RCC 7860 (cell line): Measurements from ENCODE around the gene PTPN14.

Experiments
- DNase-seq: peaks from one replicate; pipeline ENCODE4 v3.0.0-alpha.2; 2015; ENCODE audit warnings: low spot score
- FAIRE-seq: peaks from 2 replicates; lab custom pipeline; 2012; peaks lifted over from hg19 to GRCh38; lab: Jason Lieb, UNC

PTPN14 gene

GRCh38 chr1:214439352-214440119 is 111.9 kb downstream of the PTPN14 start:
- DNase-seq (peak; percentile 41), FAIRE-seq (no peak)

- FAIRE-seq: peak; percentile 34
- no peak for DNase-seq
Measured at GRCh38 chr1:214438530-214438929, 112.9 kb downstream of the PTPN14 start.

GRCh38 chr1:214438075-214438474 is 113.3 kb downstream of the PTPN14 start:
- no peak for FAIRE-seq
- no peak for DNase-seq

GRCh38 chr1:214435867-214436266 is 115.5 kb downstream of the PTPN14 start:
- FAIRE-seq (no peak), DNase-seq (no peak)

GRCh38 chr1:214432245-214432644 is 119.2 kb downstream of the PTPN14 start:
- no peak for DNase-seq
- no peak for FAIRE-seq

DNA sequence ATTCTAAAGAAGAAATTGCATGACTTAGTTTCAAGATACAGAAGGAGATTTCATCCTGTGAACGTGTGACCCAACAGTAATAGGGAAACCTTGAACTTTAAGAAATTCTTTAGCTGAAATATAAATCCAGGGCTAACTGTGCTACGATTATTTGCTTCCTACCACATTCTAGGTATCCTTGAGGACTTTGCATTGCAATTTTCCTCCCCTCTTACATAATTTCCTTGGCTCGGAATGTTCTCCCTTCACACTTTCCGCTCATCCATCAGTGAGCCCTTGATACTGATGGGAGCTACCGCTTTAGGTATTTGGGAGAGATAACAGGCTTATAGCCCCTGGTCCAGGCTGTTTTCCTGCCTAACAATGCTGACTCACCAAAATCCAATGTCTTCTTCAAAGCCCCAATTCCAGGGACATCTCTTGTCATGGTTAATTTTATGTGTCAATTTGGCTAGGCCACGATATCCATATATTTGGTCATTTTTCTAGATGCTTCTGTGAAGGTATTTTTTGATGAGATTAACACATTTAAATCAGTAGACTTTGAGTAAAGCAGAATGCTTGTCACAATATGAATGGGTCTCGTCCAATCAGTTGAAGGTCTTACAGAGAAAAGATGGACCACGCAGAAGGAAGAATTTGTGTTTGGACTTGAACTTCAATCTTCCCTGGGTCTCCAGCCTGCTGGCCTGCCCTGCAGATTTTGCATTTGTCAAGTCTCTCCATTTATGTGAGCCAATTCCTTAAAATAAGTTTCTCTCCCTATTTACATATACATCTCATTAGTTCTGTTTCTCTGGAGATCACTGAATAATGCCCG is 121.2 kb downstream of the PTPN14 start:
- FAIRE-seq (no peak), DNase-seq (no peak)

DNA sequence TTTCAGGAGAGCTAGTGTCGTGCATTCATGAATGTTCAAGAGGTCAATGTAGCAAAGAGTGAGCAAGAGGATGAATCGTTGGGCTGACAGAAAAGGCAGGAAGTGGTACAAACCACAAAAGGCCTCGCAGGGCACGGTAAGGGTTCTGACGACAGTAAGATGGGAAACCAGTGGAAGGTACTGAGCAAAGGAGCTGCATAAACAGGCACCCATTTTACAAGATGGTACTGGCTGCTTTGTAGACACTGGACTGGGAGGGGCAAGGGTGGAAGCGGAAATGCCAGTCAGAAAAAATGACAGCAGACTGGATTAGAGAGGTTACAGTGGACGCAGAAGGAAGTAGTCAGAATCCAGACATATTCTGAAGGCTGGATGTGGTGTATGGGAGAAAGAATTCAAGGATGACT is 123.5 kb downstream of the PTPN14 start:
- FAIRE-seq (peak; percentile 99), DNase-seq (peak; percentile 100)

DNA sequence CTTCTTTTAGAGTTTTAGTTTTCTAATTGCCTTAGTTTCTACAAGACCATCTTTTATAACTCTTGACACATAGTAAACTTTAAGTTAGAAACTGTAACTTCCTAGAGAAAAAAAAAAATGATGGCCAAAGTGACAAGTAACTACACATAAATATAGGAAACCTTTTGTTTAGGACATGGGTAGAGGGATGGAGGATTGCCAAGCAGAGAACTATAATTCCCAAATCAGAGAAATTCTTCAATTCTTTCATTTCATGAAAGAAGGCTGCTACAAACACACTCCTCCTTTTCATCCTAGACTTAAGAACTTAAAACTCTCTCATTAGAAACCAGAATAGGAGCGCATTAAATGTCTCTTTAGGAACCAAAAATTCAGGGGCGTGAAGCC is 125.0 kb downstream of the PTPN14 start:
- FAIRE-seq (no peak), DNase-seq (no peak)

DNA sequence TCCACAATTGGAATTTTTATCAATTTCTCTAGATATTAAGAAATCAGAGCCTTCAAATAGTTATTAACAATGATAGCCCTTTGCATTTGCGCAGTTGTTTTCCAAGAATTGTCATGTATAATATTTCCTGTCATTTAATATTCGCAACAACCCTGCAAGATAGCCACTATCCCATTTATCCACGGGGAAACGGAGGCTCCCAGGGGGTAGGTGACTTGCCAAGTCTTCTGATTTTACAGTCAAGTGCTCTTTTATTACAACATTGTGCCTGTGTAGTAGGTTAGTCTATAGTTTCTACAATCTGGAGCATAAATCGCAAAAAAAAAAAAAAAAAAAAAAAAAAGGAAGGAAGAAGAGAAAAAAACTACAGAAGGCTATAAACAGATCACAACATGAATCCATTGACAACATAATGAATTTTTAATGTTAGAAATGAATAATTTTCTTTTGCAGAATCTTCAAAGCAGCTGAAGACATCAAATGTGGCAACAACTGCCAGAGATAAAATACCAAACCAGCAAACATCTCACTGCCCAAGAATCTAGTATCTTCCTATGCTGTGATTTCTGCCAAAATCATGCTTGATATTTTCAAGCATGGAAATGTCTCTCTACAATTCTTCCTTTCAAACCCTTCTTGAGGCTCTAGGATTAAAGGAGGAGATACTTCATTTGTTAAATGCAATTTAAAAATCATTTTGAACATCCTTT is 125.5 kb downstream of the PTPN14 start:
- FAIRE-seq (no peak), DNase-seq (no peak)

- no peak for DNase-seq
- no peak for FAIRE-seq
Measured at GRCh38 chr1:214425101-214425500, 126.3 kb downstream of the PTPN14 start.

- DNase-seq: no peak
- FAIRE-seq: no peak
Measured at GRCh38 chr1:214423045-214423444, 128.4 kb downstream of the PTPN14 start.

DNA sequence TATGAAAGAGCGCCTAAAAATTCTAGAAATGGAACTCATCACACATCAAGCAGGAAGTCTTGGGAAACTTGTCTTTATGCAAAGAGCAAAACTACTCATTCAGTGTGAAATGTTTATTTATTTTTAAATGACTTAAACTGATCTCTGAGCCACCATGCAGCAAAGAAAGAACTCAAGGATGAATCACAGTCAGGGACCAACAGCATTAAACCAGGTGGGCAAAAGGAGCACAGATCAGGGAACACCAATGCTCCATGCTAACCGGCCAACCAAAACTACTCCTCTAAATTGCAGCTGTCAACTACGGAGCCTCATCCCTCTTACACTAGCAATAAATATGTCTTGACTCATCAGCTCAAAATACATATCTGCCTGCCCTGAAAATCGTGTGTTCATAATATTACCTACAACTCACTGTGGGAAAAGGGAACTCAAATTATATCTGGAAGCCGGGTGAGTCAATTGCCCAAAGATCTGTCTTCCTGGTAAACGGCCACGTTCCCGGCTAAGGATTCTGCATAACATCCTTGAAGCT is 129.2 kb downstream of the PTPN14 start:
- DNase-seq (peak; percentile 75), FAIRE-seq (peak; percentile 76)

GRCh38 chr1:214420833-214421232 is 130.6 kb downstream of the PTPN14 start:
- FAIRE-seq (no peak), DNase-seq (no peak)

GRCh38 chr1:214420341-214420740 is 131.1 kb downstream of the PTPN14 start:
- FAIRE-seq (no peak), DNase-seq (no peak)

DNA sequence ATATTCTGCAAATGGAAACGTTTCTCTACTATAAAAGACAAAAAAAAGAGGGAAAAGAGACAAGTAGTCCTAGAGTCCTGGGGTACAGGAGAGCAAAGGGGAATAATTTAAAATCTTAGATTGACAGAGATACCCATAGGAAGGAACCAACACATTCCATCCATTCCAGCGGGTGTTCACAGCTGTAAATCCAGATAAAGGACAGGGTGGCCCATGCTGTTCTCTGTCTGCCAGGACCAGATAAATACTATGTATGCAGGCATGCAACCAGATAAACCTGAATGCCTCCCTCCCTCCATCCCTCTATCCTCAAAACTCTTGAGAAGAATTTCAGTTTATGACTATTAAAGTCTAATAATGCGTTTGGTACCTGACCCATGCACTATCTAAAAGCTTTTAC is 131.8 kb downstream of the PTPN14 start:
- no peak for FAIRE-seq
- no peak for DNase-seq

DNA sequence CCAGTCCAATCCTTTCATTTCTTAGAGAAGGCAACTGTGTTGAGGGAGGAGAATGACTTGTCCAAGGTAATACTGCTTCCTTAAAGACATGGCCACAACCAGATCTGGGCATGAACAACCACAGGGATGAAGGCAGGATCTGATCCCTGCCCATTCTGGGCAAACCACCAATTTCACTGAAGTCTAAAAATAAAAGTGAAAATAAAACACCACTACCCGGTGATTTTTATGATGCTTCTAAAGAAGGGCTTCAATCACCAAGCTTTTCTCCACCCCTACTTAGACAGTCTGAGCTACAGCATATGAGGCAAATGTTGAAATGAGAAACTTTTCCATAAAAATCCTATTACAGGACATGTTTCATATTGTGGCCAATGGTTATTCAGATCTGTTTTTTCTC is 133.0 kb downstream of the PTPN14 start:
- DNase-seq: no peak
- peak; percentile 39 for FAIRE-seq

DNA sequence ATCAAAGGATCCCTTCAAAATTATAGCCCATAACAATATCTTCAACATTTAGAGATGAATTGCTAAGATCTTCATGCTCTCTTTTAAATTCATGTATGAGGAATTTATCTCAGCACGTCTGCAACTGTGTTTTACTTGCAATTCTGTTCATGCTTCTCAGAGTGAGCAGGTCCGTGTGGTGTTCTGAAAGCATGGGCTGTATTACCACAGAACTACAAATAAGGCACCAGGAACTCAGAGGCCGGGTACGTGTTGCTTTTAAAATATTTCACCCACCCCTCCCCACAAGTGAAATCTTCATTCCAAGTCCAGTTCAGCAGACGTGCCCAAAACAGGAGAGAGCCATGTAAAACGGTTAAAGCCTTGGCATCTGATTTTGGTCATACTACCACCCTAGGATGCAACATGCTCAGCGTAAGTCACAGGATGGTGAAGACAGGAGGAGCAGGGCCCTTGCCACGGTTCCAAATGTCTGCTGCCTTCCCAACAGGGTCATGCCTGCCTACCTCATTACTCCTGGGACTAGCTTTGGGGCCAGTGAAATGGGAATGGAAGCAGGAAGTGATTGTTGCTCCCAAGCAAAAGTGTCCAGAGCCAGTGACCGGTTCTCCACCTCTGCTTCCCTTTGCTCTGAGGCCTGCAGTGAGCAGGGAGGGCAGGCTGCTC is 133.7 kb downstream of the PTPN14 start:
- no peak for DNase-seq
- no peak for FAIRE-seq

DNA sequence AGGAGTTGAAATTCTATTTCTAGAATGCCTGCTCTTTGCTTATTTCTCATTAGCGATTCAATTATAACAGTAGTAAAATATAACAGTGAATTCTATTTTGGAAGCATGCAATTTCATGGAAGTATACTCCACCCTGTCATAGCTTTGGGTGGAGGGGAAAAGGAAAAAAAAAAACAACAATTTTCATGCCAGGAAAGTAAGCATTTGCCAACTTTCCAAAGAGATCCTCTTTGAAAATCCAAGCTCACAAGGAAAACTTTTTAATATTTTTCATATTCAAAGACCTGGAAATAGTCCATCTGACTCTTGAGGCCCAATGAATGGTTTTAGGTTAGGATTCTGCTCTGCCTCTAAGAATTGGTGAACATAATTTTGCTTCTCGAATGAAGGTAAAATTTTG is 134.5 kb downstream of the PTPN14 start:
- FAIRE-seq (no peak), DNase-seq (no peak)

- DNase-seq: peak; percentile 56
- peak; percentile 78 for FAIRE-seq
Measured at GRCh38 chr1:214416417-214416816, 135.0 kb downstream of the PTPN14 start.

DNA sequence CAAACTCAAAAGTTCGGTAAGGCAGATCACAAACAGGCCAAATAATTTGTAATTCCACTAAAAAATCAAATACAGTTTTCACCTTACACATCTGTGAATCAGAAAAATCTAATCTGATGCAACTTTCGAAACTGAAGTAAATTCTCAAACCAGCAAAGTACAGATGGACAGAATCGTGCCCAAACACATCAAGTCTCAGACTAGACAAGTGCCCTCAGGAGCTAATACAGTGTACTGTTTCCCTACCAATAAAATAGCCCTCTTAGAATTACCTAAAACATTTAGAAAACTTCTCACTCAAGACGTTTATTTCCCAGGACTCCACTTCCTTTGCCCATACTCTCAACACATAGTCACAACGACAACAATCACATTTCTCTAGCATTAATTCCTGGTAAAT is 136.3 kb downstream of the PTPN14 start:
- no peak for DNase-seq
- no peak for FAIRE-seq

- no peak for FAIRE-seq
- no peak for DNase-seq
Measured at GRCh38 chr1:214414691-214415090, 136.7 kb downstream of the PTPN14 start.
